Measurements from ENCODE around the gene DNAH12.

Gene DNAH12

GRCh38 chr3:57544181-57545125, at the start of gene DNAH12:
Gene DNAH12 (minus strand): TSS chr3:57544344. CDS start chr3:57542870, 1,474 bp downstream.
- Histone ChIP-seq H3K36me3 (ENCODE audit: control insufficient read depth, low read length) (no peaks in the 10 kb centered on the region), H3K79me2 (ENCODE audit: control insufficient read depth, low read length) (no peaks in the 10 kb centered on the region), H3K4me3 (ENCODE audit: low read length) (no peak within 1 kb of the TSS), H3K27me3 (ENCODE audit: control insufficient read depth, low read length) (no peaks in the 10 kb centered on the region), H3K9me3 (ENCODE audit: control insufficient read depth, insufficient read depth, low read length) (no peaks in the 10 kb centered on the region), H3K27ac (ENCODE audit: low read depth, low read length) (no peak within 1 kb of the TSS), H3K4me2 (ENCODE audit: low read length) (peak within 1 kb of the TSS; percentile 13), H4K20me1 (ENCODE audit: control insufficient read depth, insufficient read depth, low read depth, low read length) (no peaks in the 10 kb centered on the region), H3K9me2 (replicated peaks; ENCODE audit: control insufficient read depth, low read length) (no peaks in the 10 kb centered on the region), H3F3A (ENCODE audit: control insufficient read depth, insufficient read depth) (no peaks in the 10 kb centered on the region), H3K4me1 (ENCODE audit: control insufficient read depth, low read length) (peaks cover 11% of the 10 kb centered on the region)
- no peak for TF ChIP-seq CTCF (IDR thresholded peaks at IDR 0.05; ENCODE audit: low read depth, low read length, poor library complexity, severe bottlenecking)
- no peak for TF ChIP-seq EZH2phosphoT487 (IDR thresholded peaks at IDR 0.05; ENCODE audit: borderline replicate concordance, low read length)

- Histone ChIP-seq H3K4me2 (ENCODE audit: low read length) (no peak overlapping the region), H3F3A (ENCODE audit: control insufficient read depth, insufficient read depth) (peaks cover 5% of the 10 kb centered on the region; the same call in 1 of the 2 replicates), H3K9me3 (ENCODE audit: control insufficient read depth, insufficient read depth, low read length) (no peaks in the 10 kb centered on the region), H3K27me3 (ENCODE audit: control insufficient read depth, low read length) (no peaks in the 10 kb centered on the region), H3K79me2 (ENCODE audit: control insufficient read depth, low read length) (peaks cover 96% of the 10 kb centered on the region), H3K4me1 (ENCODE audit: control insufficient read depth, low read length) (peaks cover 37% of the 10 kb centered on the region), H3K4me3 (ENCODE audit: low read length) (no peak overlapping the region), H4K20me1 (ENCODE audit: control insufficient read depth, insufficient read depth, low read depth, low read length) (peaks cover 26% of the 10 kb centered on the region), H3K36me3 (ENCODE audit: control insufficient read depth, low read length) (peaks cover 46% of the 10 kb centered on the region), H3K27ac (ENCODE audit: low read depth, low read length) (no peak overlapping the region), H3K9me2 (replicated peaks; ENCODE audit: control insufficient read depth, low read length) (no peaks in the 10 kb centered on the region)
- no peak for TF ChIP-seq EZH2phosphoT487 (IDR thresholded peaks at IDR 0.05; ENCODE audit: borderline replicate concordance, low read length)
- TF ChIP-seq CTCF (IDR thresholded peaks at IDR 0.05; ENCODE audit: low read depth, low read length, poor library complexity, severe bottlenecking): no peak
These were observed 48.2 kb upstream of the DNAH12 start for GRCh38 chr3:57592306-57592705.

- Histone ChIP-seq H3K27me3 (ENCODE audit: control insufficient read depth, low read length) (no peaks in the 10 kb centered on the region), H3K4me1 (ENCODE audit: control insufficient read depth, low read length) (peaks cover 24% of the 10 kb centered on the region), H3K4me3 (ENCODE audit: low read length) (0 out of 2 replicates have a peak overlapping the region, but pooled peaks have one; percentile 20), H3F3A (ENCODE audit: control insufficient read depth, insufficient read depth) (no peaks in the 10 kb centered on the region; the same call in 1 of the 2 replicates), H3K36me3 (ENCODE audit: control insufficient read depth, low read length) (peaks cover 33% of the 10 kb centered on the region), H3K9me3 (ENCODE audit: control insufficient read depth, insufficient read depth, low read length) (no peaks in the 10 kb centered on the region), H3K27ac (ENCODE audit: low read depth, low read length) (no peak overlapping the region), H3K4me2 (ENCODE audit: low read length) (peak overlapping the region; percentile 43), H4K20me1 (ENCODE audit: control insufficient read depth, insufficient read depth, low read depth, low read length) (peaks cover 5% of the 10 kb centered on the region; the same call in 1 of the 2 replicates), H3K9me2 (replicated peaks; ENCODE audit: control insufficient read depth, low read length) (no peaks in the 10 kb centered on the region), H3K79me2 (ENCODE audit: control insufficient read depth, low read length) (peaks cover 96% of the 10 kb centered on the region)
- no peak for TF ChIP-seq EZH2phosphoT487 (IDR thresholded peaks at IDR 0.05; ENCODE audit: borderline replicate concordance, low read length)
- no peak for TF ChIP-seq CTCF (IDR thresholded peaks at IDR 0.05; ENCODE audit: low read depth, low read length, poor library complexity, severe bottlenecking)
These were observed 43.8 kb upstream of the DNAH12 start for GRCh38 chr3:57587905-57588304.

All from DOHH2 (cell line).